Muscle layer of duodenum (tissue), 2 donors: ENCODE results near the gene C1orf198.
A peak's percentile ranks its signal among the peaks of the same experiment; 100 is the strongest.

ENCODE experiments used
- H3K27ac ChIP-seq: one replicate; pipeline ENCODE4 v1.7.0; 2013; ENCODE audit warnings: mild to moderate bottlenecking, low read length
- H3K27me3 ChIP-seq: one replicate; pipeline ENCODE4 v1.7.0; 2013; ENCODE audit warnings: low read depth, mild to moderate bottlenecking, control low read depth, low read length
- H3K36me3 ChIP-seq, 2 donors: one replicate each; pipeline ENCODE4 v1.7.0; 2013; ENCODE audit warnings: low read length in 2 of 2, control low read depth in 1 of 2, mild to moderate bottlenecking in 1 of 2; ENCODE audit not compliant: insufficient read depth in 2 of 2, control insufficient read depth in 1 of 2
- H3K4me1 ChIP-seq, 2 donors: one replicate each; pipeline ENCODE4 v1.7.0; 2013; ENCODE audit warnings: low read length in 2 of 2, mild to moderate bottlenecking in 2 of 2, control low read depth in 1 of 2, moderate library complexity in 1 of 2; ENCODE audit not compliant: insufficient read depth in 2 of 2, control insufficient read depth in 1 of 2
- H3K4me3 ChIP-seq, 2 donors: one replicate each; pipeline ENCODE4 v1.7.0; 2013; ENCODE audit warnings: low read length in 2 of 2, low read depth in 1 of 2, mild to moderate bottlenecking in 1 of 2
- H3K9me3 ChIP-seq, 2 donors: one replicate each; pipeline ENCODE4 v1.7.0; 2013; ENCODE audit warnings: low read length in 2 of 2, control low read depth in 1 of 2, mild to moderate bottlenecking in 1 of 2; ENCODE audit not compliant: control insufficient read depth in 1 of 2
- donor health status: healthy.

The C1orf198 gene

GRCh38 chr1:230867101-230867902 is 1.0 kb downstream of the C1orf198 start:
- H3K27me3 ChIP-seq = no peaks in the 10 kb centered on the region
- no peaks in the 10 kb centered on the region for H3K36me3 ChIP-seq
- no peaks in the 10 kb centered on the region for H3K9me3 ChIP-seq
- H3K4me1 ChIP-seq = peaks cover 0 to 34% of the 10 kb centered on the region in 2 donors
- H3K4me3 ChIP-seq = peak overlapping the region; percentile 86 to 89
- peak overlapping the region; percentile 78 for H3K27ac ChIP-seq

GRCh38 chr1:230866171-230867070 is 1.9 kb downstream of the C1orf198 start:
- peaks cover 0 to 39% of the 10 kb centered on the region in 2 donors for H3K4me1 ChIP-seq
- peak overlapping the region; percentile 86 to 89 for H3K4me3 ChIP-seq
- H3K27ac ChIP-seq = peak overlapping the region; percentile 78
- H3K36me3 ChIP-seq = no peaks in the 10 kb centered on the region
- H3K27me3 ChIP-seq = no peaks in the 10 kb centered on the region
- no peaks in the 10 kb centered on the region for H3K9me3 ChIP-seq

GRCh38 chr1:230865062-230865817 is 3.1 kb downstream of the C1orf198 start:
- Histone ChIP-seq H3K27ac (peak overlapping the region; percentile 78), H3K36me3 (no peaks in the 10 kb centered on the region), H3K4me3 (peak overlapping the region; percentile 86 to 89), H3K4me1 (peaks cover 0 to 45% of the 10 kb centered on the region in 2 donors), H3K27me3 (no peaks in the 10 kb centered on the region), H3K9me3 (no peaks in the 10 kb centered on the region)

GRCh38 chr1:230864441-230864840 is 3.9 kb downstream of the C1orf198 start:
- no peak overlapping the region for H3K27ac ChIP-seq
- H3K4me3 ChIP-seq = peak overlapping the region in 1 of 2 donors; percentile 1
- no peaks in the 10 kb centered on the region for H3K27me3 ChIP-seq
- no peaks in the 10 kb centered on the region for H3K36me3 ChIP-seq
- peaks cover 0 to 52% of the 10 kb centered on the region in 2 donors for H3K4me1 ChIP-seq
- H3K9me3 ChIP-seq = no peaks in the 10 kb centered on the region

- H3K4me1 ChIP-seq = peaks cover 0 to 55% of the 10 kb centered on the region in 2 donors
- H3K27me3 ChIP-seq = no peaks in the 10 kb centered on the region
- H3K4me3 ChIP-seq = no peak overlapping the region
- peak overlapping the region; percentile 14 for H3K27ac ChIP-seq
- peaks cover 0 to 3% of the 10 kb centered on the region in 2 donors for H3K36me3 ChIP-seq
- H3K9me3 ChIP-seq = no peaks in the 10 kb centered on the region
Observed at GRCh38 chr1:230863449-230863848, 4.9 kb downstream of the C1orf198 start.

GRCh38 chr1:230861970-230862595 is 6.2 kb downstream of the C1orf198 start:
- no peaks in the 10 kb centered on the region for H3K27me3 ChIP-seq
- peak overlapping the region; percentile 14 for H3K27ac ChIP-seq
- no peak overlapping the region for H3K4me3 ChIP-seq
- H3K4me1 ChIP-seq = peaks cover 0 to 66% of the 10 kb centered on the region in 2 donors
- H3K36me3 ChIP-seq = peaks cover 0 to 3% of the 10 kb centered on the region in 2 donors
- H3K9me3 ChIP-seq = no peaks in the 10 kb centered on the region

GRCh38 chr1:230861489-230861888 is 6.8 kb downstream of the C1orf198 start:
- no peaks in the 10 kb centered on the region for H3K9me3 ChIP-seq
- H3K36me3 ChIP-seq = peaks cover 0 to 3% of the 10 kb centered on the region in 2 donors
- H3K27ac ChIP-seq = peak overlapping the region; percentile 1
- peaks cover 3 to 66% of the 10 kb centered on the region in 2 donors for H3K4me1 ChIP-seq
- no peaks in the 10 kb centered on the region for H3K27me3 ChIP-seq
- H3K4me3 ChIP-seq = no peak overlapping the region

- H3K36me3 ChIP-seq = peaks cover 0 to 3% of the 10 kb centered on the region in 2 donors
- no peak overlapping the region for H3K4me3 ChIP-seq
- no peak overlapping the region for H3K27ac ChIP-seq
- no peaks in the 10 kb centered on the region for H3K27me3 ChIP-seq
- H3K4me1 ChIP-seq = peaks cover 5 to 60% of the 10 kb centered on the region in 2 donors
- no peaks in the 10 kb centered on the region for H3K9me3 ChIP-seq
Observed at GRCh38 chr1:230860617-230861384, 7.5 kb downstream of the C1orf198 start.

GRCh38 chr1:230858918-230859729 is 9.2 kb downstream of the C1orf198 start:
- peaks cover 6 to 15% of the 10 kb centered on the region in 2 donors for H3K36me3 ChIP-seq
- no peak overlapping the region for H3K4me3 ChIP-seq
- H3K4me1 ChIP-seq = peaks cover 5 to 50% of the 10 kb centered on the region in 2 donors
- H3K27ac ChIP-seq = no peak overlapping the region
- H3K27me3 ChIP-seq = no peaks in the 10 kb centered on the region
- no peaks in the 10 kb centered on the region for H3K9me3 ChIP-seq
